Heart right ventricle (tissue), 16 donors: ENCODE results near the gene GPR155. TPM values are rescaled to one million over a fixed set of nuclear protein-coding genes. Genes with fewer than 3 reads are reported as not detected.

ENCODE experiments used
- ATAC-seq, 8 donors: fragments of 200-7000 bp; cut with Tn5 transposase; one replicate each; pipeline ENCODE4 v1.9.1; 2020; ENCODE audit warnings: mild to moderate bottlenecking in 8 of 8, moderate library complexity in 8 of 8, moderate number of reproducible peaks in 1 of 8
- DNase-seq, 2 donors: peaks; one replicate each; pipeline ENCODE4 v3.0.0-alpha.2; 2020
- H3K27ac ChIP-seq, 10 donors: fragments of 200-600 bp; sonication (generic) in 2 of 10; one replicate each; pipeline versions ENCODE4 v1.5.0 to v1.8.0; 2020 to 2022; ENCODE audit warnings: mild to moderate bottlenecking in 3 of 10
- H3K27me3 ChIP-seq, 7 donors: fragments of 200-600 bp; one replicate each; pipeline ENCODE4 v1.8.0; 2021 to 2022; ENCODE audit warnings: mild to moderate bottlenecking in 2 of 7
- H3K36me3 ChIP-seq, 9 donors: fragments of 200-600 bp; sonication (generic) in 1 of 9; one replicate each; pipeline versions ENCODE4 v1.5.0 to v1.8.0; 2020 to 2022; ENCODE audit warnings: mild to moderate bottlenecking in 2 of 9
- H3K4me1 ChIP-seq, 9 donors: fragments of 200-600 bp; sonication (generic) in 1 of 9; one replicate each; pipeline versions ENCODE4 v1.5.0 to v1.8.0; 2020 to 2022; ENCODE audit warnings: mild to moderate bottlenecking in 4 of 9
- H3K4me3 ChIP-seq, 10 donors: fragments of 200-600 bp; sonication (generic) in 2 of 10; one replicate each; pipeline versions ENCODE4 v1.5.0 to v1.8.0; 2020 to 2022; ENCODE audit warnings: mild to moderate bottlenecking in 7 of 10, moderate library complexity in 2 of 10
- H3K9me3 ChIP-seq, 11 donors: fragments of 200-600 bp in 10 of 11; sonication (generic) in 2 of 11; one replicate each; pipeline versions ENCODE4 v1.5.0 to v1.8.0; 2013 to 2022; ENCODE audit warnings: mild to moderate bottlenecking in 2 of 11, control low read depth in 1 of 11, moderate library complexity in 1 of 11
- WGBS, 2 donors: extraction: QIAGEN DNeasy Blood & Tissue Kit; methylation state at CpG; one replicate each; pipeline ENCODE4 v1.1.7; 2013; ENCODE audit warnings: inconsistent platforms in 1 of 2; 5-methylcytosine and 5-hydroxymethylcytosine counted together
- intact Hi-C, 10 donors: fragments of 100-400 bp; cut with DNase I; formaldehyde crosslinking; loops; one replicate each; pipeline versions ENCODE4 v1.11.1 to v1.14.2; 2022
- polyA plus RNA-seq, 2 donors: library from polyadenylated mRNA; stranded (reverse); fragments of 200-250 nt; gene quantifications; one replicate each; pipeline ENCODE4 v1.2.3, GENCODE V29; 2013
- total RNA-seq, 10 donors: library from RNA; stranded (reverse); fragmentation: NEBNext Ultra II Directional in 3 of 10; extraction: Animal tissue kit (Norgen Biotek cat#: 25700) in 3 of 10; gene quantifications; one replicate each; pipeline versions ENCODE4 v1.2.1 to v1.2.4, GENCODE V29; 2021 to 2023
- TF ChIP-seq, protein P1 (sequence below), 9 donors: fragments of 200-600 bp; sonication (generic) in 2 of 9; IDR thresholded peaks; one replicate each; pipeline versions ENCODE4 v1.5.0 to v1.8.0; 2021 to 2022; ENCODE audit warnings: antibody characterized with exemption in 9 of 9, mild to moderate bottlenecking in 5 of 9, moderate library complexity in 1 of 9
- donor health status: Arrhythmogenic right ventricular cardiomyopathy.
- donor health status: ischemic (EF 13 %, LVEDD 7.1; RV severe dilation, severe dysfunction).
- donor health status: healthy with polysubstance abuse.
- donor health status: DM: no; HTN: yes; CAD: no.
- donor health status: DM: no; HTN: no; CAD: no.
- donor health status: ischemic (EF 25% LVEDD 6.9; RV normal size, moderate dysfunction).
- donor health status: ischemic (EF 25% LVEDD 5.7; RV mildly dilated, moderate dysfunction).
- donor health status: healthy.
- donor health status: DM: yes; HTN: yes; CAD: no.
- donor health status: Ischemic cardiomyopathy.
- donor health status: ischemic (EF 35%, LVEDD 5.7; RV mildly dilated, moderate dysfunction).
- donor health status: nonischemic (EF 11% LVEDD 7.7; RV severe dilation, severe dysfunction).
- donor health status: DM: yes; HTN: yes; CAD: no.
- donor health status: PGD.
- donor health status: ischemic (EF 29% LVEDD 5.4; RV normal size, mild dysfunction).
- donor health status: nonischemic (EF 23%, LVEDD 6.1; RV moderate dilation, normal function).

The GPR155 gene
- total and polyA plus RNA-seq, 12 donors: 2.3 to 17.9 (median 13.2) TPM

DNA sequence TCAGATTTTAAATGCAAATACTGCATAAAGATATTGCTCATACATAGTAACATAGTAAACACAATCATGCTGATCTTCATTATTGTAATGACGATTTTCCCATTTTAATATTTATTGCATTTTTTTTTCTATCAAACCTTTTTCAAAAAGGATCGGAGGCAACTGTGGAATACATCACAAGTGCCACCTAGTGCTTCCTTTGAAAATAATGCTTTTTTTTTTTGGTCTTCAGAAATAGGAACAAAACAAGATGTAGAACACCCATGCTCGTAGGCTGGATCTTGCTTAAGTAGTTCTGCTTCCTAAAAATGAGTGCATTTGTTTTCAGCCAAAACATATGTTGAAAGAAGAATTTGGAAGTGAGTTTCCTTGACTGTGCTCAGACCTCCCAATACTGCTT is 35.7 kb upstream of the GPR155 start:
- 17 to 36% methylated on average over 3 of the region's 3 CpGs for WGBS, 2 donors
- ATAC-seq (peak in 3 of 8 donors; percentile 27 to 58 (median 34)), DNase-seq (no peak)
- Histone ChIP-seq H3K4me3 (no peak overlapping the region), H3K27ac (peak overlapping the region in 1 of 10 donors; percentile 82), H3K9me3 (peaks cover 0 to 3% (median 0%) of the 10 kb centered on the region in 11 donors), H3K4me1 (peaks cover 0 to 26% (median 0%) of the 10 kb centered on the region in 9 donors), H3K27me3 (peaks cover 0 to 6% (median 0%) of the 10 kb centered on the region in 7 donors), H3K36me3 (no peaks in the 10 kb centered on the region)
- TF ChIP-seq, protein P1, sequence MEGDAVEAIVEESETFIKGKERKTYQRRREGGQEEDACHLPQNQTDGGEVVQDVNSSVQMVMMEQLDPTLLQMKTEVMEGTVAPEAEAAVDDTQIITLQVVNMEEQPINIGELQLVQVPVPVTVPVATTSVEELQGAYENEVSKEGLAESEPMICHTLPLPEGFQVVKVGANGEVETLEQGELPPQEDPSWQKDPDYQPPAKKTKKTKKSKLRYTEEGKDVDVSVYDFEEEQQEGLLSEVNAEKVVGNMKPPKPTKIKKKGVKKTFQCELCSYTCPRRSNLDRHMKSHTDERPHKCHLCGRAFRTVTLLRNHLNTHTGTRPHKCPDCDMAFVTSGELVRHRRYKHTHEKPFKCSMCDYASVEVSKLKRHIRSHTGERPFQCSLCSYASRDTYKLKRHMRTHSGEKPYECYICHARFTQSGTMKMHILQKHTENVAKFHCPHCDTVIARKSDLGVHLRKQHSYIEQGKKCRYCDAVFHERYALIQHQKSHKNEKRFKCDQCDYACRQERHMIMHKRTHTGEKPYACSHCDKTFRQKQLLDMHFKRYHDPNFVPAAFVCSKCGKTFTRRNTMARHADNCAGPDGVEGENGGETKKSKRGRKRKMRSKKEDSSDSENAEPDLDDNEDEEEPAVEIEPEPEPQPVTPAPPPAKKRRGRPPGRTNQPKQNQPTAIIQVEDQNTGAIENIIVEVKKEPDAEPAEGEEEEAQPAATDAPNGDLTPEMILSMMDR (IDR thresholded peaks at IDR 0.05): peak in 7 of 9 donors; percentile 23 to 58 (median 46)
- intact Hi-C loops: loop anchor here in 8 of 10 donors (2.0 to 10.0 kb wide), 4 partner anchors 58 to 60 kb away; no protein-coding TSS in a partner anchor

DNA sequence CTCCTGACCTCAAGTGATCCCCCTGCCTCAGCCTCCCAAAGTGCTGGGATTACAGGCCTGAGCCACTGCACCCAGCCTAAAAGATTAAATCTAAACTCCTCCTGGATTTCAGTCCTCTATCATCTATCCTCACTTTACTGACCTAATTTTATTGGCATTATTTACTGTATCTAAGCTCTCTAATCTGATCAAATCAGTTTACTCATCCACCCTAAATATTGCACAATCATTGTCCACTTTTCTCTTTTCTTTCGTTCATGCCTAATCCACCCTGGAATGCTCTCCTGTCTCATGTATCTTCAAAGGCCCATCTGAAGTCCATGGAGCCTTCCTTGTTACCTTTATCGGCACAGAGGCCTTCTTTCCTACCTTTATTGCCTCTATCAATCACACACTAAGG is 31.6 kb upstream of the GPR155 start:
- ATAC-seq: no peak
- no peak for DNase-seq
- Histone ChIP-seq H3K4me1 (peaks cover 0 to 10% (median 0%) of the 10 kb centered on the region in 9 donors), H3K36me3 (no peaks in the 10 kb centered on the region), H3K27me3 (peaks cover 0 to 6% (median 0%) of the 10 kb centered on the region in 7 donors), H3K27ac (no peak overlapping the region), H3K9me3 (no peaks in the 10 kb centered on the region), H3K4me3 (no peak overlapping the region)
- TF ChIP-seq, protein P1 (IDR thresholded peaks at IDR 0.05): no peak
- intact Hi-C loops: no loop called here
- WGBS, 2 donors: 84 to 92% methylated on average over 2 of the region's 2 CpGs

DNA sequence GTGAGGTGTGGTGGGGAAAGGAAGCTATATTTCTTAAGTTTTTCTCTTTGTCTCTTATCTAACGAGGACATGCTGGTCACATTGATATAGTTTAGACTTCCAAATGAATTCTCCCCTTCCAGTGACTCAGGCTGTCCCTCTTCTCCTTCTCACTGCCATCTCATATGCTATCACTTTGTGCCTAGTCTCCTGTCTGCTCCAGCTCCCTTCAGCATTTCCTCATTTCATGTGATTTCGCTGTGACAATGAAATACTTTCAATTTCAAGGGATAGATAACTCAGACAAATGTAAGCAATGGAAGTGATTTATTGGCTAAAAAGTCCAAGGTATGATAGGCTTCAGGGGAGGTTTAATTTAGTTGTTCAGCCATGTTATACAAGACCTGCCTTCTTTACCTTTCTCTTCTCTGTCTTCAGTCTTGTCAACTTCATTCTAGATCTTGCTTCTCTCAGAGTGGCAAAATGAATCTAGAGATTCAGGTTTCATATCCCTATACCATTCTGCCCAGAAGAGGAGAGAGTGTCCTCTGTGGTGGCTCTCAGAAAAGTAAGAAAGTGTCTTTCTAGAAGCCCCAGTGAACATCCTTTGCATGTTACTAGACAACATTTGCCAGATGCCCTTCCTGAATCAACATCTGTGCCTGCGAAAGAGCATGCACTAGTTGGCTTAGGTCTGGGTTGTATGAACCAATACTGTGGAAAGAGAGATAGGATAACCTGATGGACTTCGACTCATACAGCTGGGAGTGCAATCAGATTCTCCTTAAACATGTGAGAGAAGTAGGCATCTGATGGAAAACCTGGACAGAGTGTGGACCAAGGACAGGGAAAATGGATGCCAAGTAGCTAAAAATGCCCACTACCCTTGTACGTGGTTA is 29.9 kb upstream of the GPR155 start:
- 78 to 85% methylated on average over 5 of the region's 5 CpGs for WGBS, 2 donors
- Histone ChIP-seq H3K4me1 (no peaks in the 10 kb centered on the region), H3K4me3 (no peak overlapping the region), H3K9me3 (peaks cover 0 to 4% (median 0%) of the 10 kb centered on the region in 11 donors), H3K36me3 (no peaks in the 10 kb centered on the region), H3K27ac (no peak overlapping the region), H3K27me3 (peaks cover 0 to 6% (median 0%) of the 10 kb centered on the region in 7 donors)
- DNase-seq: no peak
- ATAC-seq: no peak
- TF ChIP-seq, protein P1 (IDR thresholded peaks at IDR 0.05): no peak
- intact Hi-C loops: no loop called here

DNA sequence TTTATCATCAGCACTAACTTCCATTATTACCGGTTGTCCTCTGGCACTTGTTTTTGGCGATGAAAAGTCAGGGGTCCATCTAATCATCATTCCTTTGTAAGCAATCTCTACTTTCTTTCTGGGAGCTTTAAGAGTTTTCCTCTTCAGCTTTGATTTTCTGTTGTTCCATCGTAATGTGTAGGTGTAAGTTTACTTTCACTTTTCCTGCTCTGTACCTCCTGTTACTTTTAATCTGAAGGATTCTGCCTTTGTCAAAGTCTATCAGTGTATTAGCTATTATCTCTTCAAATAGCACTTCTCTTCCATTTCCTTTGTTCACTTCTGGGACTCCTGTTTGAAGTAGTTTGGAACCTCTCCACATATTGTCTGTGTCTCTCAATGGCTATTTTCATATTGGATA is 25.5 kb upstream of the GPR155 start:
- intact Hi-C loops: no loop called here
- Histone ChIP-seq H3K4me1 (no peaks in the 10 kb centered on the region), H3K27me3 (no peaks in the 10 kb centered on the region), H3K36me3 (no peaks in the 10 kb centered on the region), H3K4me3 (no peak overlapping the region), H3K27ac (no peak overlapping the region), H3K9me3 (peaks cover 0 to 33% (median 7%) of the 10 kb centered on the region in 11 donors)
- ATAC-seq (no peak), DNase-seq (no peak)
- 81 to 92% methylated on average over 3 of the region's 3 CpGs for WGBS, 2 donors
- TF ChIP-seq, protein P1 (IDR thresholded peaks at IDR 0.05): no peak
